HCT116 (cell line): ENCODE measurements around the gene SEC14L6. TPM values are rescaled to one million over a fixed set of nuclear protein-coding genes. Genes with fewer than 3 reads are reported as not detected.

Experiments
- total RNA-seq: library from RNA; stranded (reverse); gene quantifications from one replicate; pipeline ENCODE4 v1.2.1, GENCODE V29; 2021; ENCODE audit not compliant: unreplicated experiment

The SEC14L6 gene
- total RNA-seq, 1 experiment from 2014 or later = not detected

Other genes with a start within 250 kb of the SEC14L6 start
- 18.6 TPM for gene TBC1D10A, start 219.8 kb downstream of the SEC14L6 start, total RNA-seq
- gene SF3A1, start 189.8 kb downstream of the SEC14L6 start, total RNA-seq = 230 TPM
- 2.1 TPM for gene CCDC157, start 189.7 kb downstream of the SEC14L6 start, total RNA-seq
- gene RNF215, start 159.3 kb downstream of the SEC14L6 start, total RNA-seq = 20.2 TPM
- 33.5 TPM for gene SEC14L2, start 149.7 kb downstream of the SEC14L6 start, total RNA-seq
- gene MTFP1, start 121.0 kb downstream of the SEC14L6 start, total RNA-seq = 36.1 TPM
- gene SEC14L3, start 74.7 kb downstream of the SEC14L6 start, total RNA-seq = not detected
- 12.7 TPM for gene SEC14L4, start 41.0 kb downstream of the SEC14L6 start, total RNA-seq
- gene GAL3ST1, start 27.9 kb upstream of the SEC14L6 start, total RNA-seq = 2.1 TPM
- 167 TPM for gene PES1, start 45.2 kb upstream of the SEC14L6 start, total RNA-seq
- 2.2 TPM for gene TCN2, start 60.4 kb upstream of the SEC14L6 start, total RNA-seq
- gene SLC35E4, start 89.0 kb upstream of the SEC14L6 start, total RNA-seq = 6.2 TPM
- 9.7 TPM for gene DUSP18, start 121.1 kb upstream of the SEC14L6 start, total RNA-seq
- 12.9 TPM for gene OSBP2, start 148.1 kb upstream of the SEC14L6 start, total RNA-seq